H54 (cell line): ENCODE results near the gene SH3TC1.

Experiments used
- DNase-seq: peaks from one replicate; pipeline ENCODE4 v3.0.0; 2011; ENCODE audit warnings: low spot score, mixed read lengths; ENCODE audit not compliant: insufficient read length
- FAIRE-seq: peaks from 3 replicates; lab custom pipeline; 2011; peaks lifted over from hg19 to GRCh38; lab: Jason Lieb, UNC
- POLR2A ChIP-seq: IDR thresholded peaks from 2 replicates; pipeline ENCODE4 v1.6.1; 2011; ENCODE audit warnings: low read depth, mild to moderate bottlenecking, low read length

SH3TC1 gene

DNA sequence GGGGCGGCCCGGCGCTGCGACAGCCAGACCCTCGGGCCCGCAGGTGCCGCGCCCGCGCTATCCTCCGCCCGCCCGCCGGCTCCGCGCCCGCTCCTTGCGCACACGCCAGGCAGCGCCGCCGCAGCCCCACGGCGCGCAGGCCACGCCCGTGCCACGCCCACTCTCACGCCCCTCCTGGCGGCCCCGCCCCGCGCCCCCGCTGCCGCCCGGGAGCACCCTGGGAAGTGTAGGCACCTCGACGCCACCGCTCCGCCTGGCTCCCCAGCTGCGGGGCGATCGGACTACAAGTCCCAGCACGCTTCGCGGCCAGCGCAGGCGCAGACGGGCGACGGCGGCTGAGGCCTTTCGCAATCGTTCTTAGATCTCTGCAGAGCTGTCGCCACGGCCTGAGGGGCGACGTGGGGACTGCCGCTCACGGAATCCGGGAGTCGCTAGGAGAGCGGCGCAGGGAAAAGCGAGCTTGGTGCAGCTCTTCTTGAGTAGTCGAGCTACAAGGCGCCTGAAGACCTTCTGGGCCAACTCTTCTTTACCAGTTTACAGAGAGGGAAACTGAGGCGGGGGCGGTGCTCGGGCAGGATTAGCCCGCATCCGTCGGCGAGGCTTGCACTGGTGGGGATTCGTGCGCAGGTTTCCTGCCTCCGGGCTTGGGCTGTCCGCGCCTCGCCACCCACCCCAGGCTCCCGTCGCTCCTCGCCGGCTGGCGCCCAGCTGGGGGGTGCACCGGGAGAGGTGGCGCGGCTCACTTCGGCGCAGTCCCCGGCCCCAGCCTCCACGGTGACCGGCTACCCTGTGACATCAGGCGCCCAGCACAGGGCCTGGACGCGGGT lies 40.2 kb upstream of the SH3TC1 start, which contains the start of gene ABLIM2:
Gene ABLIM2, minus strand, starts transcription at position 104 of the 827 bp plus-strand sequence. CDS start 124 bp downstream, outside the sequence.
- FAIRE-seq (no peak), DNase-seq (peak; percentile 75)
- TF ChIP-seq POLR2A = peak; percentile 83

DNA sequence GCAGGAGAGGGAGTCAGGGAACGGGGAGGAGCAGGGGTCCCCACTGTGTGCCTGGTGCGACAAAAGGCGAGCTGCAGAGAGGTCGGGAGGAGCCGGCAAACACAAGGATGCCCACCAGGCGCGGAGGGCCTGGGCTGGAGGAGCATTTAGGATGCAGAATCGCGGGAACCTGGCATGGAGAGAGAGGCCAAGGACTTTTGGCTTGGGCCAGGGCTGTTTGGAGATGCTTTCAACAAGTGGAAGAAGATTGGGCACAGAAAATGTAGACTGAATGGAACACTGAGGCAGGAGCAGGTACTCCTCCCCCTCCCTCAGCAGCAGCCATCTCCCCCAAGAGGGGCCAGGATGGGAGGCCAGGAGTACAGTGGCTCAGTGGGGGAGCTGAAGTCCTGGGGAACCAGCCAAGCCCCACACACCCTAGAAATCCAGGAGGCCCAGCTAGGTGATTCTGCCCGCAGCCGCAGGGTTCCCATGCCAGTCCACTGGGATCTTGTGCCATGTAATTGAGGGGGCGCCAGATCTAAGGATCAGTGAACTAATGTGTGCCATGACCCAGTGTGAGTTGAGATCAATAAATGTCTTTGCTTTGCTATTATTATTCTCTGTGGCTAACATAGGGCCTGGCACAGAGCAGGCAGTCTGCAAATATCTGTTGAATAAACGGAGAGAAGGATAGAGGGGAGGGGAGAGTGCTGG lies 39.4 kb upstream of the SH3TC1 start:
- DNase-seq (no peak), FAIRE-seq (no peak)
- no peak for TF ChIP-seq POLR2A

DNA sequence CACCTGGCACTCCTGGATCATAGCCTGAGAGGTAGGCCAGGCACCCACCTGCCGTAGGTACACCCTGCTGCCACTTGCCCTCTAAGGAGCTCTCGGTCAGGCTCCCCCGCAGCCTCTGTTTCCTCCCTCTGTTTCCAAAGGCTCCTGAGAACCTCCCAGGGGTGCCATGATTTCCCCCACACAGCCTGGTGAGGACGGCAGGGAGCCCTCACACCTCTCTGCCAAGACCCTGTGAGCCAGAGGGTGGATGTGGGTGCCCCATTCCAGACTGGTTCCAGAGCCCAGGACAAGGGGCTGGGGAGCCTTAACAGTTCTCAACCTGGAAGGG lies 38.9 kb upstream of the SH3TC1 start:
- no peak for FAIRE-seq

DNA sequence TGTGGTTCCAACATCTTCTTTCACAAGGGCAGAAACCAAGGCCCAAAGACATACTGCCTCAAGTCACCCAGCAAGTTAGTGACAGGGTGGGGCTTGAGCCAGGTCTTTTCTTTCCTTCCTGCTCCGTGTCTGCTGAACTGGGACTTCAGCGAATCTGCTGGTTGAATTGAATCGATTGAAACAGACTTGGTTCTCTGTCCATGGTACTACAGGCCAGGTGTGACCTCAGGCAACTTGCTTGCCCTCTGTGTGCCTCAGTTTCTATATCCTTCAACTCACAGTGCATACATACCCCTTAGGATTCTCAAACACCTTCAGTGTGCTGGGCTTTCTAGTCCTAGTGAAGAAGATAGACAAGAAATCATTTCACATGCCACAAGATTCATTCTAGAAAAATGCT lies 38.5 kb upstream of the SH3TC1 start:
- FAIRE-seq (no peak), DNase-seq (no peak)
- TF ChIP-seq POLR2A = no peak

More for the DNA sequence above, 38.9 kb upstream of the SH3TC1 start:
- TF ChIP-seq POLR2A = no peak
- no peak for DNase-seq

DNA sequence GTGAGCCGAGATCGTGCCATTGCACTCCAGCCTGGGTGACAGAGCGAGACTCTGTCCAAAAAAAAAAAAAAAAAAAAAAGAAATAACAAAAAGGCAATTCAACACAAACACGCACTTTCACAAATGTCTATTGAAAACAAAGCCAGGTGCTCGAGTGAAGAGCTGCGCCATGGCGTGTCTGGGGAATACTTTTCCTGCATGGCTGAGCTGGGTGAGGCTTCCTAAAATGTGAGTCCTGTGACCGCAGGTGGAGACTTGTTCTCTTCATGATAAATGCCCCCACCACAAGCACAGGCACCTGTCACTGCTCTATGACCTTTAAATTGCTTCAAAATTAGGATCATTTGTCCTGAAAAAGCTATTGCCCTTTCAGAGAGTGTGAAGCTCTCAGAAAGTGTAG lies 36.5 kb upstream of the SH3TC1 start:
- FAIRE-seq = no peak
- DNase-seq = no peak
- TF ChIP-seq POLR2A = no peak

DNA sequence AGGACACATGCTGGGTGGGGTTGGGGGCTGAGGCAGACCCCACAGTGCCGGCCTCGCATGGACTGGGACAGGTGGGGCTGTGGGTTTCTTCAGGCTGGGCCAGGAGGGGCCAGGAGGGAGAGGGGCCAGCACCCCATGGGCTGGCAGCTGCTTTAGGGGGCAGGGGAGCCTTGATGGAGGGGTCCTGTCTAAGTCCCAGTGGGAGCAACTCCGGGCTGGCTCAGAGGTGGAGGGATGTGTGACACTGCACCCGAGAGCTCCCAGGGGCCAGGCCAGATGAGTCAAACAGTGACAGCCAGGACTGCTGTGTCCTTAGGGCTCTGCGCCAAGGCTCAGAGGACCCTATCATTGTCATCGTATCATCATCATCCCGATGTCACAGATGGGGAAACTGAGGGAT lies 36.1 kb upstream of the SH3TC1 start:
- DNase-seq = no peak
- no peak for TF ChIP-seq POLR2A
- FAIRE-seq = no peak

DNA sequence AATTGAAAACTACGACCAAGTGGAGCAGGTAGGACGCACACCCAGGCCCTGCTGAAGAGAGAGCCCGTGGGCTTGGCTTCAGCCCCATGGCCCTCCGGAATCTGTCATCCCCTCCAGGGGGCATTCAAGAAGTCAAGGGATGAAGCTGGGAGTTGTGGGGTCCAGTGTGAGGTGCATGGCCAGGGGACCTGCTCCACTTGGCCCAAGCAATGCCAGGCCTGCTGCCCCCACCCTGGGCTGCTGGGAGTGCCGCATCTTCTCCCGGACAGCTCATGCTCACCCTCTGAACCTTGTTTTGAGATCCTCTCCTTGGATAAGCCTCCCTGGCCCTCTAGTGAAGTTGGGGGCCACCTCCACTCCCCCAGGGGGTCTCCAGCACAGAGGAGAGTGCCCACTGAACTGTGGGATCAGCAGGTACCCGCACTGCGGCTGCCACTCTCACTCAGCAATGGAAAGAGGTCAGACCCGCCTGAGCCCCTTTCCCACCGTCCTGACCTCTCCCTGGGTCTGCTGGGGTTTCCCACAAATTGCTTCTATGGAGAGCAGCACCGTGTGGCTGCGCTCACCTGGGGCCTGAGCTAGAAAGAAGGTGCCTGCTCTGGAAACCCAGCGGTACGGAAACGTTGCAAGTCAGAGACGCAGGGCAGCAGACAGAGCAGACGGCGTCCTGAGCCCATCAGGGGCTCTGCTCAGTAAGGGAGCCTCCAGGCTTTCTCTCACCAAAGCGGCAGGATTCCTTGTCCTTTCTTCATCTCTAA lies 35.5 kb upstream of the SH3TC1 start:
- DNase-seq (no peak), FAIRE-seq (no peak)
- TF ChIP-seq POLR2A = no peak

DNA sequence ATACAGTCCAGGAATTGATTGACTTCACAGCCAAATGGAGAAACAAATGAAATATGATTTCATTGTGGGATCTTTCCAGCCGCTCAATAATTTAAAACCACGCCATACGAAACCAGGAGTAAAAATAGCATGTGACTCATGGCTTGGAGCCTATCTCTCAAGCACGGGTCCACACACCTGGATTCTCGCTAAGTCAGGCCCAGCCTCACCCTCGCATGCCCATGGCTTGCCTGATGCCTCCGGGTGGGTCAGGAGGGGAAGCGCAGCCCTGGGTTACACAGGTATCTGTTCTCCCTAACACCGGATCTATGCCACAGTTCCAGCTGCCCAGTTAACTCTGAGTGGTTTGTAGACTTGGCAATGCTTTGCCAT lies 34.9 kb upstream of the SH3TC1 start:
- TF ChIP-seq POLR2A = no peak
- no peak for DNase-seq
- no peak for FAIRE-seq

DNA sequence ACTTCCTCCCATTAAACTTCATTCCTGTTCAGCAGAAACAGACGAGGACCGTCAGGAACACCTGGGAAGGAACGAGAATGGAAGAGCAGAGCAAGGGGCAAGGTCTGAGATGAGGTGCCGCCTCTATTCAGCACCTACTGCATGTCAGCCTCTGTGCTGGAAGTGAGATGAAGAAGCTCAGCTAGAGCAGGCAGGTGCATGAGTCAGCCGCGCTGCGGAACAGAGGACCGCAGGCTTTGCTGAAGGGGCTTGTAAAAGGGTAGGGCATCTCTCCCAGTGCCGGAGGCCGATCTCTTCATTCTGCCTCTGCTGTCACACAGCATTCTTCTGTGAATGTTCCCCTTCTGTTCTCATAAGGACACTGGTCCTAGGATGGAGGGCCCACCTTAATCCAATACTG lies 34.4 kb upstream of the SH3TC1 start:
- no peak for TF ChIP-seq POLR2A
- no peak for FAIRE-seq
- DNase-seq = no peak

DNA sequence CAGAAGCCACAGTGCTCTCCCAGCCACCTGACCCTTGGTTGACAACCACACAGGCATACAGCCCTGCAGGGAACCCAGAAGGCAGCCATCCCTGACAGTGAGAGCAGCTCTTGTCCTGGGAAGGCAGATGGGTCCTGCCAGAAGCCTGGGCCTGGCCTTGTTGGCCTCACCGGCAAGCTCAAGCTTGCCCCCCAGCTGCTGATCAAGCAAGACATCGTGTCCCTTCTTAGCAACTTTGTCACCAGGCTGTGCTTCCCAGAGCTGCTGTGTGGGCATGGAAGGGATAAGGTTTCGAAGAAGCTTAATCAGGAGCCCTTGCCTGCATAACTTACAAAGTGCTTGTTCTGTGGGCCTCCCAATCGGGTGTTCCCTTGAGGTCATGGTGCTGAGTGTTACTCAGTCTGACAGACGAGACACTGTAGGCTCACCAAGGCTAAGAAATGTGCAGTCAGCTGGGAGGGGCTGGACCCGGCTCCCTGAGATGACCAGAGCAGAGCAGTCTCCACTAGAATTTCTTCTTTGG lies 33.7 kb upstream of the SH3TC1 start:
- TF ChIP-seq POLR2A = no peak
- no peak for FAIRE-seq
- no peak for DNase-seq

DNA sequence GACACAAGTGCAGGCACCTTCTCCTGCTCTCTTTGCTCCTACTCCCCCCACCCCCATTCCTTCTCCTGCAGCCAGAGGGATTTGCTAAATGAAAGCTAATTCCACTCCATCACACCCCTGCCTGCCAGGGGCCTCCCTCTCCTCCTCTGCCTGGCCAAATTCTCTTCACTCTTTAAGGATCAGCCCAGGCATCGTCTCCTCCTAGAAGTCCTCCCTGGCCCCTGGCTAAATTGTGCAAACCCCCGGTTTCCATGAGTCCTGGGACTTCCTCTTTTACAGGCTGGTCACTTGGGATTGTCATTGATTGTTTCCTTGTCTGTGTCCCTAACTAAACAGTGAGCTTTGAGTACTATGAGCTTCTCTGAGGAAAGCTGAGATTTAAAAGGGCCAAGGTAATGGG lies 31.8 kb upstream of the SH3TC1 start:
- DNase-seq (no peak), FAIRE-seq (no peak)
- TF ChIP-seq POLR2A = no peak

DNA sequence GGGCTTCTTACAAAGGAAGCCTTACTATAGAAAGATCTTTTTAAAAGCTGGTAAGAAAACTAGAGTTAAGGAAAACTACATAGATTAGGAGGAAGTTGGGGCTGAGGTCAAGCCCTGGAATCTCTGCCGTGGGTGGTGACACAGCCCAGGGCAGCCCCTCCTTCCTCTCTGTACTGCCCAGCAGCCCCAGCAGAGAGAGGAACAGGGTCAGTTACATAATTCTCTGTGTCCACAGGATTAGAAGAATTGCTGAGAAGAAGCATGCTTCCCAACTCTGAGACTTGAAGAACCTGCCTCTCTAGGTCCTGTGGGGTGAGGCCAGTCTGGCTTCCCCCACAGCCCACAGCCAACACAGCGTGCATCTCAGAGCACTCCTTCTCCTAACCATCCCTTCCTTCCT lies 31.3 kb upstream of the SH3TC1 start:
- no peak for FAIRE-seq

DNA sequence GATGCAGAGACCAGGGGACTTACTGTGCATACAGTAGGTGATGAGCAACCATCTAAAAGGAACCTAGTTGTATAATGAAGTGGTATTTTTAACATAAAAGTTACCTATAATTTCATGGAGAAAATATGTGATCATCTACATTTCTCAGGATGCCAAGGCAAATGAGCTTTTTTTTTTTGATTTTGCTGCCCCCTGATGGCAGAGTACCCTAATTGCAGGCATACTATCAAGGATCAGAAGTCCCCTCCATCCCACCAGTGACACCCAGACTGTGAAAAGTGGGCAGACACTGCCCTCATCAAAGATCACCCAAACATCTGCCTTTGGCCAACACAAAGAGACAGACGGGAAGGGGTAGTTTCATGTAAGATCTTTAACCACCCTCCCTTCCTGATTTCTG lies 30.9 kb upstream of the SH3TC1 start:
- FAIRE-seq (no peak), DNase-seq (no peak)
- TF ChIP-seq POLR2A = no peak

More for the DNA sequence above, 31.3 kb upstream of the SH3TC1 start:
- no peak for TF ChIP-seq POLR2A
- no peak for DNase-seq

DNA sequence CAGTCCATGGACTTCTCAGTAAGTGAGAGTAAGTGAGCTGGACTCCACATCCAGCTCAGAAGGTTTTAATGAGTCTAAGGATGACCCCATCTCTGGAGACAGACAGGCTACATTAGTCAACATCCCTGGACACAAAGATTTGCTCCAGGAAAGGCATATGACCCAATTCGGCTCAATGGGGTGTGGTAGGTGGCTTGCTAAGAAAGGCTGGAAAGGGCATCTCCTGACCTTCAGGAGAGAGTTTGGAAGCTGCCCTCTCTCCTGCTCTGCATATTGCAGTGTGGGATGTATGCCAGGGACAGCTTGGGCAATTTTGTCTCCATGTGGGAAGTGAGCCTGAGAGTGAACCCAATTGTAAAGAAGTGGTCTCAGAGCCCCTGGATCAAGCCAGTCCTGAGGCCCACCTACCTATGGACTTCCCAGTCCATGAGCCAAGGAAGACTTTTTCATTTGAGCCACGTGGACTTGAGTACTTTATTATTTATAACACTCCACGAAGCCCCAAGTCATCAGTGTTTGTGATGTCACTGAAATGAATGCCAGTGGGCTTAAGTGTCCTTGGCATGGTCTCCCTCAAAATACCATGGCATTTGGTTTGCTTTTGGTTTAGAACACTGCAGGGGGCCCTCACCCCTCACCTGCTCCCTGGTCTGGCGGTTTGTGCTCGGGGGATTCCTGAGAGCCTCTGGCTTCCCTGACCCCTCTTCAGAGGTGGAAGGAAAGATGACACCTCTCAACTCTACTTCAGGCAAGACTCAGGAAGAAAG lies 30.1 kb upstream of the SH3TC1 start:
- DNase-seq (no peak), FAIRE-seq (no peak)
- no peak for TF ChIP-seq POLR2A
